ENCODE data around the gene RAD51.

DNA sequence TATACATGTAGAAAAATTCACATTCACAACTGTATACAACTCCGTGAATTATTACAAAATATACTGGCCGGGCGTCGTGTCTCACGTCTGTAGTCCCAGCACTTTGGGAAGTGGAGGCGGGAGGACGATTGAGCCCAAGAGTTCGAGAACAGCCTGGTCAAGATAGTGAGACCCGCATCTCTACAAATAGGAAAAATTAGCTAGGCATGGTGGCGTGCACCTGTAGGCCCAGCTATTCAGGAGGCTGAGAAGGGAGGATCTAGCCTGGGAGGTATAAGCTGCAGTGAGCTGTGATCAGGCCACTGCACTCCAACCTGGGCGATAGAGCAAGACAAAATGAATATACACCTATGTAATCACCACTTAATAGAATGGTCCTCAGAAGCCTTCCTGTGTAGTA, 1.3 kb downstream of the RAD51 start:
- TF ChIP-seq, protein P1, sequence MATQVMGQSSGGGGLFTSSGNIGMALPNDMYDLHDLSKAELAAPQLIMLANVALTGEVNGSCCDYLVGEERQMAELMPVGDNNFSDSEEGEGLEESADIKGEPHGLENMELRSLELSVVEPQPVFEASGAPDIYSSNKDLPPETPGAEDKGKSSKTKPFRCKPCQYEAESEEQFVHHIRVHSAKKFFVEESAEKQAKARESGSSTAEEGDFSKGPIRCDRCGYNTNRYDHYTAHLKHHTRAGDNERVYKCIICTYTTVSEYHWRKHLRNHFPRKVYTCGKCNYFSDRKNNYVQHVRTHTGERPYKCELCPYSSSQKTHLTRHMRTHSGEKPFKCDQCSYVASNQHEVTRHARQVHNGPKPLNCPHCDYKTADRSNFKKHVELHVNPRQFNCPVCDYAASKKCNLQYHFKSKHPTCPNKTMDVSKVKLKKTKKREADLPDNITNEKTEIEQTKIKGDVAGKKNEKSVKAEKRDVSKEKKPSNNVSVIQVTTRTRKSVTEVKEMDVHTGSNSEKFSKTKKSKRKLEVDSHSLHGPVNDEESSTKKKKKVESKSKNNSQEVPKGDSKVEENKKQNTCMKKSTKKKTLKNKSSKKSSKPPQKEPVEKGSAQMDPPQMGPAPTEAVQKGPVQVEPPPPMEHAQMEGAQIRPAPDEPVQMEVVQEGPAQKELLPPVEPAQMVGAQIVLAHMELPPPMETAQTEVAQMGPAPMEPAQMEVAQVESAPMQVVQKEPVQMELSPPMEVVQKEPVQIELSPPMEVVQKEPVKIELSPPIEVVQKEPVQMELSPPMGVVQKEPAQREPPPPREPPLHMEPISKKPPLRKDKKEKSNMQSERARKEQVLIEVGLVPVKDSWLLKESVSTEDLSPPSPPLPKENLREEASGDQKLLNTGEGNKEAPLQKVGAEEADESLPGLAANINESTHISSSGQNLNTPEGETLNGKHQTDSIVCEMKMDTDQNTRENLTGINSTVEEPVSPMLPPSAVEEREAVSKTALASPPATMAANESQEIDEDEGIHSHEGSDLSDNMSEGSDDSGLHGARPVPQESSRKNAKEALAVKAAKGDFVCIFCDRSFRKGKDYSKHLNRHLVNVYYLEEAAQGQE (IDR thresholded peaks at IDR 0.05; ENCODE audit: low read depth) = no peak
- TF ChIP-seq CEBPB (IDR thresholded peaks at IDR 0.05; ENCODE audit: low read depth) (no peak), POLR2A (IDR thresholded peaks at IDR 0.05; ENCODE audit: borderline replicate concordance, extremely low read depth, insufficient read depth, insufficient read length) (no peak), EZH2phosphoT487 (IDR thresholded peaks at IDR 0.05; ENCODE audit: borderline replicate concordance) (no peak), EZH2 (IDR thresholded peaks at IDR 0.05) (no peak), POLR2AphosphoS5 (IDR thresholded peaks at IDR 0.05; ENCODE audit: low read depth, low read length) (no peak), CTCF (IDR thresholded peaks at IDR 0.05 in 2 of 3, conservative IDR thresholded peaks at IDR 0.05 in 1 of 3; ENCODE audit: borderline replicate concordance in 1 of 3, insufficient read depth in 1 of 3, low read depth in 2 of 3, low read length in 2 of 3) (no peak), RAD21 (IDR thresholded peaks at IDR 0.05; ENCODE audit: low read depth) (no peak), ZNF274 (IDR thresholded peaks at IDR 0.05; ENCODE audit: low read depth, low read length) (no peak), ATF3 (IDR thresholded peaks at IDR 0.05) (no peak), SIN3A (IDR thresholded peaks at IDR 0.05; ENCODE audit: low read depth) (no peak), SP1 (IDR thresholded peaks at IDR 0.05; ENCODE audit: low read depth) (no peak), YY1 (IDR thresholded peaks at IDR 0.05; ENCODE audit: extremely low read depth, insufficient replicate concordance, low read depth, low read length) (no peak)

Data from HCT116 (cell line).